MM.1S (cell line): ENCODE results near the gene MAP3K5.

Experiments
- EZH2 ChIP-seq: fragments of 300-600 bp; sonication (generic); optimal IDR thresholded peaks from 2 replicates; pipeline ENCODE3; 2017; ENCODE audit warnings: low read depth, mild to moderate bottlenecking, antibody characterized with exemption, low read length, mixed read lengths
- EZH2phosphoT487 ChIP-seq: fragments of 300-600 bp; sonication (generic); IDR thresholded peaks from 2 replicates; pipeline ENCODE4 v1.6.1; 2018; ENCODE audit warnings: antibody characterized with exemption, low read length
- TF ChIP-seq, protein P1 (sequence below): fragments of 300-600 bp; sonication (generic); IDR thresholded peaks from 2 replicates; pipeline ENCODE4 v1.5.1; 2016; ENCODE audit warnings: antibody characterized with exemption, low read length, mixed read lengths

- no peak for TF ChIP-seq EZH2
- TF ChIP-seq, protein P1, sequence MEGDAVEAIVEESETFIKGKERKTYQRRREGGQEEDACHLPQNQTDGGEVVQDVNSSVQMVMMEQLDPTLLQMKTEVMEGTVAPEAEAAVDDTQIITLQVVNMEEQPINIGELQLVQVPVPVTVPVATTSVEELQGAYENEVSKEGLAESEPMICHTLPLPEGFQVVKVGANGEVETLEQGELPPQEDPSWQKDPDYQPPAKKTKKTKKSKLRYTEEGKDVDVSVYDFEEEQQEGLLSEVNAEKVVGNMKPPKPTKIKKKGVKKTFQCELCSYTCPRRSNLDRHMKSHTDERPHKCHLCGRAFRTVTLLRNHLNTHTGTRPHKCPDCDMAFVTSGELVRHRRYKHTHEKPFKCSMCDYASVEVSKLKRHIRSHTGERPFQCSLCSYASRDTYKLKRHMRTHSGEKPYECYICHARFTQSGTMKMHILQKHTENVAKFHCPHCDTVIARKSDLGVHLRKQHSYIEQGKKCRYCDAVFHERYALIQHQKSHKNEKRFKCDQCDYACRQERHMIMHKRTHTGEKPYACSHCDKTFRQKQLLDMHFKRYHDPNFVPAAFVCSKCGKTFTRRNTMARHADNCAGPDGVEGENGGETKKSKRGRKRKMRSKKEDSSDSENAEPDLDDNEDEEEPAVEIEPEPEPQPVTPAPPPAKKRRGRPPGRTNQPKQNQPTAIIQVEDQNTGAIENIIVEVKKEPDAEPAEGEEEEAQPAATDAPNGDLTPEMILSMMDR = peak; percentile 81
- TF ChIP-seq EZH2phosphoT487 = no peak
Measured at GRCh38 chr6:136792410-136793262, at the start of gene MAP3K5.
